GM21737 (cell line): ENCODE results near the gene MRTFA.
"Not testable (repeated sequence)": the region's sequence is repeated elsewhere in the genome, so short reads cannot be mapped to it uniquely, and the experiment has no call there.

Experiments
- ATAC-seq: cut with Tn5 transposase; IDR thresholded peaks from one replicate; pipeline ENCODE4 v1.9.1; 2021; ENCODE audit warnings: mild to moderate bottlenecking, moderate library complexity; ENCODE audit not compliant: unreplicated experiment

Gene MRTFA

DNA sequence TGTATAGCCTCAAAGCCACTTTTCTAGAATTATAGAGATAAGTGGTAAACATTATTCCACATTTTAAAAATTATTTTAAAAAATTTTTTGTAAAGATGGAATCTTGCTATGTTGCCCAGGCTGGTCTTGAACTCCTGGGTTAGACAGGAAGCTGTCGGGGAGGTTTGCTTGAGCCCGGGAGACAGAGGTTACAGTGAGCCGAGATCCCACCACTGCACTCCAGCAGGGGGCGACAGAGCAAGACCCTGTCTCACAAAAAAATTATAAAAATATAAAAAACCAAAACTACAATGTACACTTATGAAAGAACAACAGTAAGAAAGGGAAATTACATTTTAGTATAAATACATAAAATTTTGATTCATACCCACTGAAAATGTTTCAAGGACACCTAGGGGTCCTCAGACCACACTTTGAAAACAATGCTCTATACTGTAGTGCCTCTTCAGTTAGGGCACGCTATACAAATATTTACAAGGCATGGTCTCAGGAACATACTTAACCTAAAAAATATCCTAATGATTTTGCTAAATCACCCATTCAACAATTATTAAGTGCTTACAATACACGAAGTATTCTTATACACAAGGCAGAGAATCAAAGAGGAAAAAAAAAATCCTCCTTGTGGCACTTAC, 111.2 kb downstream of the MRTFA start:
- no peak for ATAC-seq

DNA sequence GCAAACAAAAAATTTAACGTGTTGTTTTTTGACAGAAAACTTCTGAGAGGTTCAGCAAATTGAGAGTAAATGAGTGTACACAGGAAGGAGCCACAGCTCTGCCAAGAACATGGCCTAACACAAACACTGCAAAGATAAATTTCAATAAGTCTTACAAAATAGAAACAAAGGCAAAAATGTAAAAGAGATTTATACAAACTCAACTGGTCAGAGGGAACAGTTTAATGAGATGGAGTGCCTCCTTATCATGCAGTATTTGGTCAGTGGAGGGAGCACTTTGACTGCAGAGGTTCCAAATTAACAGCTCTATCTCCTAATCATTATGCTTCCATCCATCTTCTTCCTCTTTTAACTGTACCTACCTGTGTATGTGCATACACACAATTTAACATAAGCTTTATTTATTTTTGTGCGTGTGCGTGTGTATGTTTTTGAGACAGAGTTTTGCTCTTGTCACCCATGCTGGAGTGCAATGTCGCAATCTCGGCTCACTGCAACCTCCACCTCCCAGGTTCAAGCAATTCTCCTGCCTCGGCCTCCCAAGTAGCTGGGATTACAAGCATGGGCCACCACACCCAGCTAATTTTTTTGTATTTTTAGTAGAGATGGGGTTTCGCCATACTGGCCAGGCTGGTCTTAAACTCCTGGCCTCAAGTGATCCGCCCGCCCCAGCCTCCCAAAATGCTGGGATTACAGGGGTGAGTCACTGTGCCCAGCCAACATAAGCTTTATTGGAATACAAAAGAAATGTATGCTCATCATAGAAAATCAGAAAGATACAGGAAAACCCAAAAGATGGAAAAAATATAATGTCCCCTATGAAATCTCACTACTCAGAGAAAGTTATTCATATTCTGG, 111.9 kb downstream of the MRTFA start:
- ATAC-seq = no peak

DNA sequence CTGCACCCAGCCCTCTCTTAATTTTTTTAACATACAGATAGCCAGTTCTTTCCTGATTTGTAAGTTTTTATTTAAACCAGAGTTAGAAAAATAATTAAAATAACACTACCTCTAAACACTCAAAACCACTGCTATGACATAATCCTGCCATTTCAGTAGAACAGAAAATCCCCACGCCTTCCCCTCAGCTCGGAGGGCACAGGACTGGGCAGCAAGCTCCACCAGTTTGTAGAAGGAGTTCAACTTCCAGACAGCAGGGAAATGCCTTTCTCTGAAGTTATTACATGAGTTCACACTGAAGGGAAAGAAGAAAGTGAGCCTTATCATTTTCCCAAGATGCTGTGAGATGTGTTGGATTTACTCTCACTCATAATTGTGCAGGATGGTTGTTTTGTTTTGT, 114.4 kb downstream of the MRTFA start:
- ATAC-seq = no peak

DNA sequence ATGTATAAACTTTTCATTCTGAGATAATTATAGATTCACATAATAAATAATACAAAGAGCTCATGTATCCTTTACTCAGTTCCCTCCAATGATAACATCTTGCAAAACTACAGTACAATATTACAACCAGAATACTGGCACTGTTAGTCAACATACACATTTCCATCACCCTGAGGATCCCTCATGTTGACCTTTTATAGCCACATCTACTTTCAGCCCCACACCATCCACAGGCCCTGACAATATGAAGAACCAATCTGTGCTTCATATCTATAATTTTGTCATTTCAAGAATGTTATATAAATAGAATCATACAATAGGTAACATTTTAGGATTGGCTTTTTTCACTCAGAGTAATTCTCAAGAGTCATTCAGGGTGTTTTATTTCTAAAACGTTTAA, 115.5 kb downstream of the MRTFA start:
- ATAC-seq = no peak

DNA sequence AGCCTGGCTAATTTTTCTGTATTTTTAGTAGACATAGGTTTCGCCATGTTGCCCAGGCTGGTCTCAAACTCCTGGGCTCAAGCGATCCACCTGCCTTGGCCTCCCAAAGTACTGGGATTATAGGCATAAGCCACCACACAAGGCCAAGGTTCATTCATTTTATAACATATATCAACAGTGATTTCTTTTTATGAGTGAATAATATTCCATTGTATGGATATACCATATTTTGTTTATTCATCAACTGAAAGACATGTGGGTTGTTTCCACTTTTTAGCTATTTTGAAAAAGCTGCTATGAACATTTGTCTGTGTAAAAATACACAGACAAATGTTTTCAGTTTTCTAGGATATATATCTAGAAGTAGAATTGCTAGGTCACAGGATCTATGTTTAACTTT, 116.0 kb downstream of the MRTFA start:
- no peak for ATAC-seq

DNA sequence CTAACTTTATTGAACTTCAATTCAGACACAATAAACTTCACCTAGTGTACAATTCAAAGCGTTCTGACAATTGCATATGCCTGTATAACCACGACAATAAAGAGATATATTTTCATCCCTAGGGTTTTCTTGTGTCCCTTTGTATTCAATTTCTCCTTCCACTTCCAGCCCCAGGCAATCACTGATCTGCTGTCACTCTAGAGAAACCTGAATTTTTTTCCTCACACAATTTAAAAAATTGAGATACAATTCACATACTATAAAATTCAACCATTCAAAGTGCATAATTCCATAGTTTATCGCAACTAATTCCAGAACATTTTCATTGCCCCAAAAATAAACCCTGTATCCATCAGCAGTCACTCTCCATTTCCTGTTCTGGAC, 116.6 kb downstream of the MRTFA start:
- no peak for ATAC-seq

DNA sequence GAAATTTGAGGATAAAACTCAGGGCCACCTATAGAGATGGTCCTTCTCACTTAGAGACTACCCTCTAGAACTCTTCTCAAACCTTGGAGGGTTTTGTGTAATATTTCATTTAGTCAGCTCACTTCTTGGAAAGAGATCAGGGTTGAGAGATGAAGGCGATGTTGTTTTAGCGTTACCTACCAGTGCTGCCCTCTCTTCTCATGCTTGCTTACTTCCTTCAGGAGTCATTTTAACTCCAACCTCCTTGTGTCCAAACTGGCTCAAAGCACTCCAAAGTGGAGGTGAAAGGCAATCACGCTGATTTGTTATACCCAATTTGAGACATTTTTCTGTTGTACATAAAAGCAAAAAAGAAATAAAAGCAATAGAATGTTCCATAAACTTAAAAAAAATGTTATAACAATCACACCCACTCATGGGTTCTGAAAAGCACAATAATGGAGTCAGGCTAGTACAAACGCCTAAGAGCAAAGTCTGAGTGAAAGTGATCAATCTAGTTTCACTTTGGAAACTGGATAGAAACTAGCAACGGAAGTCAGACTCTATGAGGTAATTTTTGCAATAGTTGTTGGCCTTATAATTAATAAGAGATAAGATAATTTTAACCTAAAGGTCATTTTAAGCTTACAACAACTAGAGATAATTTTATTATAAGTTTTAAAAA, 117.1 kb downstream of the MRTFA start:
- ATAC-seq = no peak

DNA sequence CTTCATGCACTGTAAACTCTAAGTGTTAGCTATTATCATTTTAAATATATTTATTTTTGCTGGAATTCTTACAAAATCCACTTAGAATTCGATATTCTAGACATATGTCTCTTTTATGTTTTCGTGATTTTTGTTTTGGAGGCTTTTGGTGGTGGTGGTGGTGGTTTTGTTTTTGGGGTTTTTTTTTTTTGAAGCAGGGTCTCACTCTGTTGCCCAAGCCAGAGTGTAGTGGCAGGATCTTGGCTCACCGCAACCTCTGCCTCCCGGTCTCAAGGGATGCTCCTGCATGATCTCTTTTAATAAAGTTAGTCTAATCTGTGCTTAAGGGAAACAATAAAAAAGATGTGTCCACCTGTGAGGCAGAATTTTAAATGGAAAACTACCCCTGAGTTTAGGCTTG, 117.7 kb downstream of the MRTFA start:
- ATAC-seq = no peak

DNA sequence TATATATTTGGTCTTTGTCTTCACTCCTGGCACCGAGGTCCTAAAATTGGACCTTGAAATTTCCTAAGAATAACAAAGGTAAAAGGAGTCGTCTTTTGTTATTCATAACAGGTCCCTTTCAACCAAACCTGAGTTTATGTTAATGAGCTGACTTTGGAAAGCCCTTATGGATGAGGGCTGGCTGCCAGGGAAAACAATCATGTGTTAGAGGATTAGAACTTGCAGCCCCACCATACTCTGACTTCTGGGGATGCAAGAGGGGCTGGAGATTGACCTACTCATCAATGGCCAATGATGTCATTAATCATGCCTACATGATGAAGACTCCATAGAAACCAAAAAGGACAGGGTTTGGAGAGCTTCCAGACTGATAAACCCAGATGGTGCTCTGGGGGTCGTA, 118.9 kb downstream of the MRTFA start:
- no peak for ATAC-seq

DNA sequence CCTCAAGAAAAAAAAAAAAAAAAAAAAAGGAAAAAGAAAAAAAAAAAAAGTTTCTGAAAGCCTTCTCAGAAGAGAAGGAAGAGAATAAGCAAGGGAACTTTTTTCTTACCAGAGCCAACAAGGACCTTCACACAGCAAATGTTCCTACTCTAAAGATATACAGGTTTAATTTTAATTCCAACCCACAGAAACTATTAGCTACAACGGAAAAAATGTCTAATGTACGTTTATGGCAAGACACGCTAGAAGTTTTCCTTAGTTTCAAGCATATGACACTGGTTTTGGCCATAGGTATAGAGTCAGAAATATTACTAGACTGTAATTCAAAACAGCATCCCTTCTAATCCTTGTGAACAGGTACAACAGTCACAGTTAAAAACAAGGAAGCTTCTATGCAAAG, 120.1 kb downstream of the MRTFA start:
- no peak for ATAC-seq

DNA sequence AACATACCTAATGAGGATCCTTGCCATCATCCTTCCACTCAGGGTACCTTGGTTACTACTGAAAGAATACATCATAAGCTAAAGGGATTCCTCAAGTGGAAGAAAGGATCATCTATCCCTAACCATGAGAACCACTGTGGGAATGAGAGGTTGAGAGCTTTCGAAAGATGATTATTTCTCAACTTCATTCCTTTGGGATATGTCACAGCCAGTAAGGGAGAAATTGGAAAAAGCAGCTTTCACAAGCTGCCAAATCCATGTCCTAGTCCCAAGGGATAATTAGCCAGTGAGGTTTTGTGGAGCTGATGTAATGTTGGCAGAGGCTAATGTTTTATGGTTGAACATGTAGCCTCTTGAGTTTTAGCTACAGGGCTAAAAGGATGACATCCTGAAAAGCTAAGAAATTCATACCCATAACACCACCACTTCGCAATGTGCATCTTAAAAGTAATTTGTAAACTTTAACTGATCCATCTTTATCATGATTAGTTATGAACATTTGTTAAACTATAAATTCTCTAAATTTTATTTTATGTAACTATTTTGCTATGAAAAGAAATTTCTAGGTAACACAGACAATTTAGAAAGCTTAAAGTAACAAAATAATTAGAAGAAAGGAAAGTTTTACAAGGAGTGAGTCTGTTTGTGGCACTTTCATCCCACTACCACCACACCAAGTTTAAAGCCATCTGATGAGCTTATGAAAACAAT, 123.9 kb downstream of the MRTFA start:
- no peak for ATAC-seq

DNA sequence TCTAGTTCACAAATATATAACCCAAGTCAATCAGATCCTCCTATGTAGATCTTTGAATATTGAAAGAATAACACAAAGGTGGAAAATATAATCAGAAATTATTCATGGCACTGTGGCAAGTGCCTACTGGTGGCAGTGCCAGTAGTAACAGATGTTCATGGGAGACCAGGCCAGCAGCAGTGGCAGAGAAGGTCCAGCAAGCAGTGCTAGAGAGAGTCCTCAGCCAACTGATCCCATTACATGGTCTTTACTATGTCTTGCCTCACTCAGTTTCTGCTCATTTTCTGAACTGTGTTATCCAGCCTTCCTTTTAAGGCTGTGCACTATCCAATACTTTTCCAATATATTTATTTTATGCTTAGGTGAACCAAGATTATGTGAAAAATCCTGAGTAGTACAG, 124.9 kb downstream of the MRTFA start:
- no peak for ATAC-seq

DNA sequence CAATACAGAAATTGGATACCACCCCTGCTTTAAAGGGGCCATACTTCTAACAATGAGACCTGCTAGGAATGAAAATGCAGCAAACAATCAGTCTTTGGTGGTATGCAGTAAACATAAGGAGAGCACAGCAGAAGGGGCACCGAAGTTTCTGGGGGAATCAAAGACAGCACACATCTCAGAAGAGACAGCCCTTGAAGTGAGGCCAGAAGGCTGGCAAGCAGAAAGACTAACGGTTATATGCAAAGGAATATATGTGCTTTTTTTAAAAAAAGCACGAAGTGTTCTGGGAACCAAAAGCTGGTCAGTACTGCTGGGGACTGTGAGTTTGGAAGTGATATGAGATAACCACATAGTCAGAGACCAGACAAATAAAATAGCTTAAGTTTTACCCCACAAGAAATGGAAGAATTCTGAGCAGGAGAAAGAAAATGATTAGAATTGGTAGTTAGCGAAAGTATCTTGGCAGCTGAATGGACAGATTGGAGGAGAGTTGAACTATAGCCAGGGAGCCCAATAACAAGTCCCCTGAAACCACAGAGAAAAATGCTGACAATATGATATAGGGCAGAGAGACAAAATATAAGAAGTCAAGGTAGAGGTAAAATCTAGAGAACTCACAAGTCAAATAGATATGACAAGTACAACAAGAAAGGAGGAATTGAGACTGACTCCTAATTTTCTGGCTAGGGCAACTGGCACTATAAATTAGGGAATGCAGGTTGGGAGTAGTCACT, 125.7 kb downstream of the MRTFA start:
- ATAC-seq = no peak

DNA sequence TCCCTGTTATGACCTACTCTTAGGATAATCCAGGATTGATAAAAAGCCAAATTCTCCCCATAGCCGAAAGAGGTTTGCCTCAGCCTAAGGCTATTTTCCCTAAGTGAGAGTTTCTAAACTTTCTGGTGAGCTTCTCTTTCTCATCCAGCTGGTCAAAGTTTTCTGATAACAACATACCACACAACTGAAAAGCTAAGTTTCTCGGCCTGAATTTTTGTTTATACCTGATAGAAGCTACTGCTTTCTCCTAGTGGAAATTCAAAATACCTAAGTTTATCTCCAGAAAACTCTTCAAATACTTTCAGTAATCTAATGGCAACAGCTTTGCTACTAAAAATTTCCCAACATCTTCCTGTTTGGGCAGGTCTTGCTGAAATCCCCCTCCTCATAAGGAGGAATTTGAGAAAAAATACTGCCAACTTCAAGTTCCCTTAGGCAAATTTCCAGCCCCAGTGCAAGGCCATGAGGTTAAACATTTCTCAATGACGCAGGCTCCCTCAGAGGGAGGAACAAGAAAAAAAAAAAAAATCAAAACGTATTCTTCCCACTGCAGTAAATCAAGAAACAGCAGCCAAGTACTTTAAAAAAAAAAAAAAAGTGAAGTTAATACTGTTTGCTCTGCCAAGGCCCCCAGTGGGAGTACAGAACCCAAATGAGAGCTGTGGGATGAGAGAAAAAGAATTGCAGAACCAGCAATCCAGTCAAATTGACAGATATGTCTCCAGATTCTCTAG, 127.0 kb downstream of the MRTFA start:
- no peak for ATAC-seq

DNA sequence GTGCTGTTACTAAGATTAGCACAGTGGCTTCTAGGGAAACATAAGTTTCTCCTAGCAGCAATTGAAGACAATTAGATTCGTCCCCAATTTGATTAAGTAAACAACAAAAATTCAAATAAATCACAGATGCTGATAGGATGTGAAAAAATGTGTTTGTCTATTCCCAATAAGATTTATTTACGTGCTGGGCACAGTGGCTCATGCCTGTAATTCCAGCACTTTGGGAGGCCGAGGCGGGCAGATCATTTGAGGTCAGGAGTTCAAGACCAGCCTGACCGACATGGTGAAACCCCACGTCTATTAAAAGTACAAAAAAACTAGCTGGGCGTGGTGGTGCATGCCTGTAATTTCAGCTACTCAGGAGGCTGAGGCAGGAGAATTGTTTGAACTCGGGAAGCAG, 128.5 kb downstream of the MRTFA start:
- ATAC-seq = not testable (repeated sequence)

DNA sequence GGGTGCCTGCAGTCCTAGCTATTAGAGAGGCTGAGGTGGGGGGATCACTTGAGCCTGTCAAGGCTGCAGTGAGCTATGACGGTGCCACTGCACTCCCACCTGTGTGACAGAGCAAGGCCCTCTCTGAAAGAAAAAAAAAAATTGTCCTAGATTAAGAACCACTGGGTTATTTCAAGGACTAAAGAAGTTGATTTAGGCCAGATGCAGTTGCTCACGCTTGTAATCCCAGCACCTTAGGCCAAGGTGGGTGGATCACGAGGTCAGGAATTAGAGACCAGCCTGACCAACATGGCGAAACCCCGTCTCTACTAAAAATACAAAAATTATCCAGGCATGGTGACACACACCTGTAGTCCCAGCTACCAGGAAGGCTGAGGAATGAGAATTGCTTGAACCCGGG, 129.0 kb downstream of the MRTFA start:
- no peak for ATAC-seq

DNA sequence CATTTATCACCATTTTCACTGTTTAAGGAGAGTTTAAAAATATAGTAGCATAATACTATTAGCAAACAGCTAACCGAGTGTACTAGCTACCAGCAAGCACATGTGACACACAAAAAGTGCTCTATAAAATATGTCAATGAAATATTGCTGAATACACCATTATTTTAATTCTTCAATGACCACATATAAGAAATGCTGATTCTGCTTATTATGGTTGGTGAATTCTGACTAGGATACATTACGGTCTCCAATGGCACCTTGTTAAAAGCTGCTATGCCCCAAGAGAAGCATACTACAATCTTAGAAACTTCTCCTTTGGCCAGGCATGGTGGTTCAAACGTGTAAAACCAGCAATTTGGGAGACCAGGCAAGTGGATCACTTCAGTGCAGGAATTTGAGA, 129.8 kb downstream of the MRTFA start:
- no peak for ATAC-seq

DNA sequence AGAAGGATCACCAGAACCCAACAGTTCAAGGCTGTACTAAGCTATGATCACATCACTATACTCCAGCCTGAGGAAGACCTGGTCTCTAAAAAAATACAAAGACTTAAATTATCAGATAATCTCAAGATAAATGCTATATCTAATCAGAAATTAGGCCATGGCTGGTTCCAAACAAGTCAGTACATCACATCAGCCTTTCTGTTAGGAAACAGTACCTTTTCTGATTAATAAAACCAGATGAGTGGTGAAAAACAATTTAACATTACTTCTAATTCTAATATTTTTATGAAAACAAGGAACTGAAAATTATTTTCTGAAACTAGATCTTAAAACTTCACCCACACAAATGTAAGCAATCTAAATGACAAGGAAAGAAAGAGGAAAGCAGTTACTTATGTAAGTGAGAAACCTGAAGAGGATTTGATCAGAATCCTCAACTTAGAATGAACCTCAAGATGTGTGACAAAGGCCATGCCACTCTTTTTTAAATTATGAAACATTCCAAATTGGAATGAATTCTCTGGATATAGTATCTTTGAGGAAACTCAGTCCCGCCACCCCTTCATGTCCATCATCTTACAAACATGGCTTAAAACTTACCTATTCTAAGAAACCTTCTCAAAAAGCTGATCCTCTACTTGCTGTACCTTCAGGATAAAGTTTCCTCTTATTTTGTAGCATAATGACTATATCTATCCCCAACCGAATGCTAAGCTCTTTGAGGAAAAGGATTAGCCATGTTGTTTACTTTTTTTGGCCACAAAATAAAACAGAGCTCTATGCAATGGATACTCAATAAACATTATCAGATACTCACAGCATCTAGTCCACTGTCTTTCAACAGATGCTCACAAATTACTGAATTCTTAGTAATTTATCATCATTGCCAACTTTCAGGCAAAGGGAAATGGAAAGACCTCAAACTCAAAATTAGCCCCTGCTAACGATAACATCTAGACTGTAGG, 132.0 kb downstream of the MRTFA start:
- no peak for ATAC-seq

DNA sequence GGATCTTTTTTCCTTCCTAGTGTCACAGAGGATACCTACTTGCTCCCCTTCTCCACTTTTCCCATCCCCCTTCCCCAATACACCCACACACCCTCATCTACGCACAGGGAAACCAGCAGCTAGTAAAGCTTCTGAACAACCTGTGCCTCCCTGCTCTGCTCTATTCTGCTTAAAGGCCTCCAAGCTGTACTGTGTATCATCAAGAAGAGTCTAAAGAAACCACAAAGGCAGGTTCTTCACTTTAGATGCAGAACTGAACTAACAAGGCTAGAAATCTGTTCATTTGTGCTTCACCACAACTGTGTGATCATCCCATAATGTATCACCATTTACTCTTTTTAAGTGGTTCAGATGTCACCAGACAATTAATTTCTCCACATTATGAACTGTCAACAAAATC, 133.6 kb downstream of the MRTFA start:
- no peak for ATAC-seq
